Head of caudate nucleus (tissue), 42 donors: Measurements from ENCODE around the gene HLA-DRB1.
"Not testable (repeated sequence)": the region's sequence is repeated elsewhere in the genome, so short reads cannot be mapped to it uniquely, and the experiment has no call there.

ENCODE experiments used
- DNase-seq, 42 donors: peaks; one replicate each; pipeline versions ENCODE4 v3.0.0 to v3.0.0-alpha.2; 2020 to 2021; ENCODE audit warnings: mixed read lengths in 7 of 42
- intact Hi-C: fragments of 100-400 bp; cut with DNase I; formaldehyde crosslinking; loops from one replicate; pipeline ENCODE4 v1.15.0; 2022

The HLA-DRB1 gene

GRCh38 chr6:32570363-32570905 lies 19.2 kb downstream of the HLA-DRB1 start:
- intact Hi-C loops: no loop called here

GRCh38 chr6:32568561-32568960 lies 21.1 kb downstream of the HLA-DRB1 start:
- intact Hi-C loops: no loop called here
- no peak for DNase-seq

More at GRCh38 chr6:32570363-32570905, 19.2 kb downstream of the HLA-DRB1 start:
- DNase-seq: no peak

GRCh38 chr6:32566957-32567356 lies 22.7 kb downstream of the HLA-DRB1 start:
- no peak for DNase-seq
- intact Hi-C loops: no loop called here

- intact Hi-C loops: no loop called here
Measured at GRCh38 chr6:32565511-32565910, 24.1 kb downstream of the HLA-DRB1 start.

GRCh38 chr6:32562940-32563339 lies 26.7 kb downstream of the HLA-DRB1 start:
- intact Hi-C loops: no loop called here
- DNase-seq: no peak

More at GRCh38 chr6:32565511-32565910, 24.1 kb downstream of the HLA-DRB1 start:
- no peak for DNase-seq

- intact Hi-C loops: no loop called here
- no peak for DNase-seq
Measured at GRCh38 chr6:32559747-32560146, 29.9 kb downstream of the HLA-DRB1 start.

GRCh38 chr6:32558426-32559057 lies 31.1 kb downstream of the HLA-DRB1 start:
- DNase-seq: no peak
- intact Hi-C loops: no loop called here

GRCh38 chr6:32554116-32554965 lies 35.3 kb downstream of the HLA-DRB1 start:
- intact Hi-C loops: no loop called here
- no peak for DNase-seq

GRCh38 chr6:32553037-32553742 lies 36.5 kb downstream of the HLA-DRB1 start:
- intact Hi-C loops: no loop called here
- DNase-seq: no peak

- intact Hi-C loops: no loop called here
- no peak for DNase-seq
Measured at GRCh38 chr6:32551410-32551809, 38.2 kb downstream of the HLA-DRB1 start.

- no peak for DNase-seq
- intact Hi-C loops: no loop called here
Measured at GRCh38 chr6:32539839-32540238, 49.8 kb downstream of the HLA-DRB1 start.

GRCh38 chr6:32530431-32530793 lies 59.2 kb downstream of the HLA-DRB1 start:
- DNase-seq, intact Hi-C loops: not testable (repeated sequence)

GRCh38 chr6:32529697-32530430 lies 59.8 kb downstream of the HLA-DRB1 start, which contains the start of gene HLA-DRB5:
Gene HLA-DRB5, minus strand, starts transcription at chr6:32530287. Its CDS starts 63 bp downstream, at chr6:32530224.
- DNase-seq: peak in 24 of 42 donors; percentile 0 to 42 (median 8)
- intact Hi-C loops: no loop called here
